Uterus (tissue), 2 donors: ENCODE data around the gene MISP.

ENCODE experiments used
- POLR2A ChIP-seq, 2 donors: fragments of 450-650 bp; IDR thresholded peaks; one replicate each; pipeline ENCODE4 v1.6.1; 2016; ENCODE audit warnings: antibody characterized with exemption in 2 of 2, mild to moderate bottlenecking in 1 of 2, moderate library complexity in 1 of 2
- TF ChIP-seq, protein P1 (sequence below), 4 experiments: fragments of 200-600 bp in 2 of 4; fragments of 450-650 bp in 2 of 4; sonication (generic) in 2 of 4; IDR thresholded peaks; one replicate each; pipeline ENCODE4 v1.5.1; 2016 to 2019; ENCODE audit warnings: antibody characterized with exemption in 4 of 4, mild to moderate bottlenecking in 2 of 4, moderate library complexity in 1 of 4

DNA sequence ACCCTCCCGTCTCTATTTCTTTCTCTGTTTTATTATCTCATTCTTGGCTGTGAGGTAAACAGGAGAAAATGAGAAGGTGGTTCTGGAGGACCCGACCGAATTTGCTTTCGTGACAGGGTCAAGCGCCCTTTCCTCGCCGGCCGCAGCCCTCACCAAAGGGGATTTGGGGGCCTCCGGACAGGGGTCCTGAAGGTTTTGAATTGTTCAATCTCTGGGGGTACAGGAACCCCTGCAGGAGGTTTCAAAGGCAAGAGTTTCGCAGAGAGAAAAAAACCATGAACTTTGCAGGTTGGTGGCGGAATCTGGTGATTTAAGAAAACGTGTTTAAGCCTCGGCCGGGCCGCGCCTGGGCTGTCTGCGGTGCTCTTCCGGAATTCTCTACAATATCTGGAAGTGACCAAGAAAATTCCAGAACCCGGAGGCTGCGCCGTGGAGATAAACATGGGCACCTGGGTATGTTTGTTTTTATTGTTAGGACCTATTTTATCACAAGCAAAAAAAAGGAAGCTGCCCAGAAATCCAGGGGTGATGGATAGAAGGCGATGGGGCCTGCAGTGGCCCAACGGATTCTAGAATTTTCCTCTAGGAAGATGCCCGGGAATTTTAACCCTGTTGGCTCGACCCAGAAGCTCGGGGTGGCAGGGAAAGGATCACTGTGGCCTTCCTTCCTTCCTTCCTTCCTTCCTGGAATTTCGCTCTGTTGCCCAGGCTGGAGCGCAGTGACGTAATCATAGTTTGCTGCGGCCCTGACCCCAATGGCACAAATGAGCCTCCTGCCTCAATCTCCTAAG, 32.2 kb downstream of the MISP start:
- no peak for TF ChIP-seq POLR2A (IDR thresholded peaks at IDR 0.05)
- TF ChIP-seq, protein P1, sequence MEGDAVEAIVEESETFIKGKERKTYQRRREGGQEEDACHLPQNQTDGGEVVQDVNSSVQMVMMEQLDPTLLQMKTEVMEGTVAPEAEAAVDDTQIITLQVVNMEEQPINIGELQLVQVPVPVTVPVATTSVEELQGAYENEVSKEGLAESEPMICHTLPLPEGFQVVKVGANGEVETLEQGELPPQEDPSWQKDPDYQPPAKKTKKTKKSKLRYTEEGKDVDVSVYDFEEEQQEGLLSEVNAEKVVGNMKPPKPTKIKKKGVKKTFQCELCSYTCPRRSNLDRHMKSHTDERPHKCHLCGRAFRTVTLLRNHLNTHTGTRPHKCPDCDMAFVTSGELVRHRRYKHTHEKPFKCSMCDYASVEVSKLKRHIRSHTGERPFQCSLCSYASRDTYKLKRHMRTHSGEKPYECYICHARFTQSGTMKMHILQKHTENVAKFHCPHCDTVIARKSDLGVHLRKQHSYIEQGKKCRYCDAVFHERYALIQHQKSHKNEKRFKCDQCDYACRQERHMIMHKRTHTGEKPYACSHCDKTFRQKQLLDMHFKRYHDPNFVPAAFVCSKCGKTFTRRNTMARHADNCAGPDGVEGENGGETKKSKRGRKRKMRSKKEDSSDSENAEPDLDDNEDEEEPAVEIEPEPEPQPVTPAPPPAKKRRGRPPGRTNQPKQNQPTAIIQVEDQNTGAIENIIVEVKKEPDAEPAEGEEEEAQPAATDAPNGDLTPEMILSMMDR (IDR thresholded peaks at IDR 0.05) = no peak
